ENCODE data around the gene PHKB. TPM values are rescaled to one million over a fixed set of nuclear protein-coding genes. Genes with fewer than 3 reads are reported as not detected.

Gene PHKB
- total and polyA plus RNA-seq, 2 donors (not counting 3 experiments of a cell fraction or from before 2014, with no cell fraction given) = 30.1 to 61.0 TPM

- H3K79me2 ChIP-seq (ENCODE audit: control insufficient read depth, insufficient read depth, low read length) = peaks cover 23% of the 10 kb centered on the region
- FAIRE-seq (no peak), DNase-seq (ENCODE audit: low read depth, low spot score) (no peak)
- POLR2A ChIA-PET = no interaction called here
- CTCF ChIA-PET = interaction anchor here (0.6 to 1.4 kb wide), 5 partner anchors 8 to 328 kb away, joined by 3 read pairs; partner anchors contain the start of genes ITFG1 and PHKB
- TF ChIP-seq FOS (IDR thresholded peaks at IDR 0.05; ENCODE audit: borderline replicate concordance, insufficient read depth, low read length) (no peak), CTCF (IDR thresholded peaks at IDR 0.05; ENCODE audit: extremely low read depth in 1 of 2, insufficient read depth in 1 of 2, low read depth in 1 of 2, low read length in 2 of 2) (no peak), EZH2 (IDR thresholded peaks at IDR 0.05; ENCODE audit: borderline replicate concordance, low read depth, low read length, severe bottlenecking) (no peak), JUN (IDR thresholded peaks at IDR 0.05; ENCODE audit: borderline replicate concordance, insufficient read depth, insufficient read length, low read depth) (no peak)
- H3K9ac ChIP-seq (replicated peaks; ENCODE audit: extremely low read depth, insufficient read depth, low read length) = no peak overlapping the region
- no peak overlapping the region for H2AFZ ChIP-seq (ENCODE audit: low read depth, low read length)
- no peaks in the 10 kb centered on the region for H4K20me1 ChIP-seq (replicated peaks; ENCODE audit: control insufficient read depth, extremely low read depth, insufficient read depth, low read length)
- BruUV-seq (replicated peaks) = no TSS peak
- no peaks in the 10 kb centered on the region for H3K9me1 ChIP-seq (replicated peaks; ENCODE audit: control insufficient read depth, extremely low read depth, insufficient read depth, low read length)
- no peaks in the 10 kb centered on the region for H3K27me3 ChIP-seq (ENCODE audit: control insufficient read depth in 2 of 2, insufficient read depth in 2 of 2, low read length in 2 of 2)
- intact Hi-C loops (cut with micrococcal nuclease) = loop anchor here (10.0 kb wide), 1 partner anchor 226 kb away; no protein-coding TSS in a partner anchor
- H3K9me3 ChIP-seq (replicated peaks; ENCODE audit: control insufficient read depth, insufficient read depth, low read length) = no peaks in the 10 kb centered on the region
- H3K4me2 ChIP-seq (ENCODE audit: insufficient read depth, low read length) = no peak overlapping the region
- no peak overlapping the region for H3K27ac ChIP-seq (ENCODE audit: insufficient read depth, low read depth, low read length)
- H3K4me1 ChIP-seq (ENCODE audit: control insufficient read depth, extremely low read depth, insufficient read depth, low read length) = peaks cover 3% of the 10 kb centered on the region
- no peaks in the 10 kb centered on the region for H3K36me3 ChIP-seq (ENCODE audit: control insufficient read depth in 2 of 2, extremely low read depth in 1 of 2, insufficient read depth in 2 of 2, low read length in 2 of 2)
- no peak overlapping the region for H3K4me3 ChIP-seq (replicated peaks in 1 of 3; ENCODE audit: insufficient read depth in 1 of 3, low read depth in 1 of 3, low read length in 3 of 3)
- dilution Hi-C loops (cut with MboI; ENCODE audit: extremely low pct_ligation_motif_present, low sequenced_read_pairs) = no loop called here
These were observed 8.1 kb downstream of the PHKB start for GRCh38 chr16:47469227-47469626.

GRCh38 chr16:47470211-47470610, 9.1 kb downstream of the PHKB start:
- no peaks in the 10 kb centered on the region for H3K4me1 ChIP-seq (ENCODE audit: control insufficient read depth, extremely low read depth, insufficient read depth, low read length)
- H4K20me1 ChIP-seq (replicated peaks; ENCODE audit: control insufficient read depth, extremely low read depth, insufficient read depth, low read length) = no peaks in the 10 kb centered on the region
- H3K27me3 ChIP-seq (ENCODE audit: control insufficient read depth in 2 of 2, insufficient read depth in 2 of 2, low read length in 2 of 2) = no peaks in the 10 kb centered on the region
- no peaks in the 10 kb centered on the region for H3K36me3 ChIP-seq (ENCODE audit: control insufficient read depth in 2 of 2, extremely low read depth in 1 of 2, insufficient read depth in 2 of 2, low read length in 2 of 2)
- POLR2A ChIA-PET = no interaction called here
- H3K9ac ChIP-seq (replicated peaks; ENCODE audit: extremely low read depth, insufficient read depth, low read length) = no peak overlapping the region
- intact Hi-C loops (cut with micrococcal nuclease) = no loop called here
- H2AFZ ChIP-seq (ENCODE audit: low read depth, low read length) = no peak overlapping the region
- no peak for DNase-seq (ENCODE audit: low read depth, low spot score)
- no peak for TF ChIP-seq MAX (IDR thresholded peaks at IDR 0.05; ENCODE audit: insufficient read depth, insufficient read length)
- no peak for TF ChIP-seq CTCF (IDR thresholded peaks at IDR 0.05; ENCODE audit: extremely low read depth in 1 of 2, insufficient read depth in 1 of 2, low read depth in 1 of 2, low read length in 2 of 2)
- TF ChIP-seq JUN (IDR thresholded peaks at IDR 0.05; ENCODE audit: borderline replicate concordance, insufficient read depth, insufficient read length, low read depth) = no peak
- TF ChIP-seq EZH2 (IDR thresholded peaks at IDR 0.05; ENCODE audit: borderline replicate concordance, low read depth, low read length, severe bottlenecking) = no peak
- TF ChIP-seq MYC (IDR thresholded peaks at IDR 0.05; ENCODE audit: low read depth, low read length) = no peak
- no peak for TF ChIP-seq FOS (IDR thresholded peaks at IDR 0.05; ENCODE audit: borderline replicate concordance, insufficient read depth, low read length)
- no peak for TF ChIP-seq POLR2A (IDR thresholded peaks at IDR 0.05; ENCODE audit: low read depth, low read length)
- TF ChIP-seq POLR2AphosphoS5 (IDR thresholded peaks at IDR 0.05; ENCODE audit: insufficient read depth, low read depth, low read length) = no peak
- TF ChIP-seq GATA2 (IDR thresholded peaks at IDR 0.05; ENCODE audit: insufficient read depth, insufficient read length, low read depth, low read length) = no peak
- H3K4me2 ChIP-seq (ENCODE audit: insufficient read depth, low read length) = no peak overlapping the region
- no peaks in the 10 kb centered on the region for H3K9me3 ChIP-seq (replicated peaks; ENCODE audit: control insufficient read depth, insufficient read depth, low read length)
- H3K9me1 ChIP-seq (replicated peaks; ENCODE audit: control insufficient read depth, extremely low read depth, insufficient read depth, low read length) = no peaks in the 10 kb centered on the region
- no peak overlapping the region for H3K27ac ChIP-seq (ENCODE audit: insufficient read depth, low read depth, low read length)
- no peak overlapping the region for H3K4me3 ChIP-seq (replicated peaks in 1 of 3; ENCODE audit: insufficient read depth in 1 of 3, low read depth in 1 of 3, low read length in 3 of 3)
- H3K79me2 ChIP-seq (ENCODE audit: control insufficient read depth, insufficient read depth, low read length) = peaks cover 19% of the 10 kb centered on the region
- no TSS peak for BruUV-seq (replicated peaks)
- no peak for FAIRE-seq
- dilution Hi-C loops (cut with MboI; ENCODE audit: extremely low pct_ligation_motif_present, low sequenced_read_pairs) = no loop called here
- CTCF ChIA-PET = interaction anchor here (0.8 kb wide), 1 partner anchor 9 kb away, joined by 3 read pairs; the partner anchor contains the start of genes ITFG1 and PHKB

Data from endothelial cell of umbilical vein (primary cell).